T-helper 22 cell (primary cell): ENCODE results near the gene ACR.

Experiments
- DNase-seq: peaks from one replicate; pipeline ENCODE4 v3.0.0-alpha.2; 2020; ENCODE audit warnings: low read depth

Gene ACR

GRCh38 chr22:50737728-50738648 is at the start of gene ACR:
Gene ACR (plus strand): TSS chr22:50738204. CDS start chr22:50738236, 32 bp downstream.
- no peak for DNase-seq

GRCh38 chr22:50688448-50688847 is 49.6 kb upstream of the ACR start:
- no peak for DNase-seq

- no peak for DNase-seq
Measured at GRCh38 chr22:50691521-50691920, 46.5 kb upstream of the ACR start.

GRCh38 chr22:50693462-50693861 is 44.5 kb upstream of the ACR start:
- DNase-seq: no peak

- no peak for DNase-seq
Measured at GRCh38 chr22:50694099-50694605, 43.9 kb upstream of the ACR start.

- DNase-seq: no peak
Measured at GRCh38 chr22:50694766-50695420, 43.1 kb upstream of the ACR start.

- DNase-seq: no peak
Measured at GRCh38 chr22:50695421-50696250, 42.4 kb upstream of the ACR start.

GRCh38 chr22:50696251-50696798 is 41.7 kb upstream of the ACR start:
- DNase-seq: no peak

GRCh38 chr22:50696799-50697561 is 41.0 kb upstream of the ACR start:
- no peak for DNase-seq

- no peak for DNase-seq
Measured at GRCh38 chr22:50697667-50698506, 40.1 kb upstream of the ACR start.

- DNase-seq: no peak
Measured at GRCh38 chr22:50698546-50698945, 39.5 kb upstream of the ACR start.

- no peak for DNase-seq
Measured at GRCh38 chr22:50699001-50699755, 38.8 kb upstream of the ACR start.

- no peak for DNase-seq
Measured at GRCh38 chr22:50699756-50700386, 38.1 kb upstream of the ACR start.

GRCh38 chr22:50700387-50701075 is 37.5 kb upstream of the ACR start:
- DNase-seq: no peak

- DNase-seq: no peak
Measured at GRCh38 chr22:50701076-50701419, 37.0 kb upstream of the ACR start.

- DNase-seq: no peak
Measured at GRCh38 chr22:50701428-50702154, 36.4 kb upstream of the ACR start.

- DNase-seq: no peak
Measured at GRCh38 chr22:50702261-50702671, 35.7 kb upstream of the ACR start.
